Tibial nerve (tissue), 4 donors: ENCODE results near the gene ELMOD1.

ENCODE experiments used
- CTCF ChIP-seq, 5 experiments: fragments of 200-600 bp in 3 of 5; fragments of 450-650 bp in 2 of 5; sonication (generic) in 3 of 5; IDR thresholded peaks; one replicate each; pipeline ENCODE4 v1.5.1; 2016 to 2019; ENCODE audit warnings: antibody characterized with exemption in 5 of 5, mild to moderate bottlenecking in 3 of 5, moderate library complexity in 2 of 5
- EP300 ChIP-seq, 2 donors: sonication (generic); formaldehyde crosslinking; IDR thresholded peaks; one replicate each; pipeline ENCODE4 v1.6.1; 2017; ENCODE audit warnings: antibody characterized with exemption in 2 of 2, mild to moderate bottlenecking in 1 of 2
- POLR2A ChIP-seq, 2 donors: fragments of 450-650 bp; IDR thresholded peaks; one replicate each; pipeline ENCODE4 v1.6.1; 2017; ENCODE audit warnings: antibody characterized with exemption in 2 of 2, mild to moderate bottlenecking in 2 of 2, moderate library complexity in 2 of 2

DNA sequence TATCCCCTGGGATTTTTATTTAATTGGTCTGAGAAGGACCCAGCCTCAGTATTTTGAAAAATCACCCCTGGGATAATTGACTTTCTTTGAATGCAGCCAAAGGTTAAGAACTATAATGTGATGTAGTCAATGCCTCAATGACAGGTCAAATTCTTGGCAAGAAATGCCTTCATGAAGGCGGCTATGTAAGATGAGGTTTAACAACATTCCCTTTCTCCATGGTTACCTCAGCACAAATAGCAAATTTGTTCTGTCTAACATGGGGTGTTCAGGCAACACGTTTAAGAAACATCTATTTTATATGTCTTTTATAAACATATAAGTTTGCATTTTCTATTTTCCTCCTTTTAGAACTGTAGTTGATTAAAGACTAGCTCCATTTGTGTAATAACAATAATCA is 115.6 kb downstream of the ELMOD1 start:
- TF ChIP-seq CTCF (IDR thresholded peaks at IDR 0.05) (no peak), POLR2A (IDR thresholded peaks at IDR 0.05) (no peak), EP300 (IDR thresholded peaks at IDR 0.05) (no peak)
